ENCODE results near the gene C1QTNF6.
A peak's percentile ranks its signal among the peaks of the same experiment; 100 is the strongest.

Gene C1QTNF6

GRCh38 chr22:37169947-37170688 lies 17.9 kb downstream of the C1QTNF6 start:
- TF ChIP-seq CTCF (IDR thresholded peaks at IDR 0.05; ENCODE audit: borderline replicate concordance, control extremely low read depth, extremely low read depth, insufficient read depth, missing control alignments): no peak
- in situ Hi-C loops (cut with MboI; ENCODE audit: low sequenced_read_pairs, unreplicated experiment): no loop called here
- DNase-seq (ENCODE audit: low spot score): no peak

- no peak for TF ChIP-seq CTCF (IDR thresholded peaks at IDR 0.05; ENCODE audit: borderline replicate concordance, control extremely low read depth, extremely low read depth, insufficient read depth, missing control alignments)
- no peak for DNase-seq (ENCODE audit: low spot score)
- in situ Hi-C loops (cut with MboI; ENCODE audit: low sequenced_read_pairs, unreplicated experiment): no loop called here
Measured at GRCh38 chr22:37169406-37169805, 18.6 kb downstream of the C1QTNF6 start.

- in situ Hi-C loops (cut with MboI; ENCODE audit: low sequenced_read_pairs, unreplicated experiment): no loop called here
- no peak for DNase-seq (ENCODE audit: low spot score)
- no peak for TF ChIP-seq CTCF (IDR thresholded peaks at IDR 0.05; ENCODE audit: borderline replicate concordance, control extremely low read depth, extremely low read depth, insufficient read depth, missing control alignments)
Measured at GRCh38 chr22:37167981-37168647, 19.9 kb downstream of the C1QTNF6 start.

GRCh38 chr22:37167176-37167980 lies 20.7 kb downstream of the C1QTNF6 start:
- TF ChIP-seq CTCF (IDR thresholded peaks at IDR 0.05; ENCODE audit: borderline replicate concordance, control extremely low read depth, extremely low read depth, insufficient read depth, missing control alignments): no peak
- no peak for DNase-seq (ENCODE audit: low spot score)
- in situ Hi-C loops (cut with MboI; ENCODE audit: low sequenced_read_pairs, unreplicated experiment): no loop called here

- DNase-seq (ENCODE audit: low spot score): peak; percentile 90
- in situ Hi-C loops (cut with MboI; ENCODE audit: low sequenced_read_pairs, unreplicated experiment): no loop called here
- peak; percentile 91 for TF ChIP-seq CTCF (IDR thresholded peaks at IDR 0.05; ENCODE audit: borderline replicate concordance, control extremely low read depth, extremely low read depth, insufficient read depth, missing control alignments)
Measured at GRCh38 chr22:37166675-37167066, 21.4 kb downstream of the C1QTNF6 start.

GRCh38 chr22:37165940-37166674 lies 21.9 kb downstream of the C1QTNF6 start:
- TF ChIP-seq CTCF (IDR thresholded peaks at IDR 0.05; ENCODE audit: borderline replicate concordance, control extremely low read depth, extremely low read depth, insufficient read depth, missing control alignments): no peak
- in situ Hi-C loops (cut with MboI; ENCODE audit: low sequenced_read_pairs, unreplicated experiment): no loop called here
- no peak for DNase-seq (ENCODE audit: low spot score)
